ENCODE measurements around the gene RRP36.

Gene RRP36

DNA sequence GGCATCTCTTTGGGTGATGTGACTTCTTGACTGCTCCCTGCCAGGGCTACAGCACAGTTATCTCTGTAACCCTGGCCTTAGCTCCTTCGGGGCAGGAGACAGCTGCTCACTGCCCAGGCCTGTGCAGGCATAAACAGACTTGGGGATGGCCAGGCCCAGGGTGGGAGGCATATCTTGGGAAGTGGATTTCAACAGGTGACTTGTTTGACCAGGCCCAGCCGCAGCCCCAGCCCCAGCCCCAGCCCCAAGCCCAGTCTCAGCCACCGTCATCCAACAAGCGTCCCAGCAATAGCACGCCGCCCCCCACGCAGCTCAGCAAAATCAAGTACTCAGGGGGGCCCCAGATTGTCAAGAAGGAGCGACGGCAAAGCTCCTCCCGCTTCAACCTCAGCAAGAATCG lies 15.2 kb upstream of the RRP36 start:
- DNase-seq (ENCODE audit: low read depth in 2 of 2) = no peak

- no peak for DNase-seq (ENCODE audit: low read depth in 2 of 2)
Observed at GRCh38 chr6:43007126-43007525, 14.3 kb upstream of the RRP36 start.

GRCh38 chr6:43009124-43009523 lies 12.3 kb upstream of the RRP36 start:
- DNase-seq (ENCODE audit: low read depth in 2 of 2) = no peak

DNA sequence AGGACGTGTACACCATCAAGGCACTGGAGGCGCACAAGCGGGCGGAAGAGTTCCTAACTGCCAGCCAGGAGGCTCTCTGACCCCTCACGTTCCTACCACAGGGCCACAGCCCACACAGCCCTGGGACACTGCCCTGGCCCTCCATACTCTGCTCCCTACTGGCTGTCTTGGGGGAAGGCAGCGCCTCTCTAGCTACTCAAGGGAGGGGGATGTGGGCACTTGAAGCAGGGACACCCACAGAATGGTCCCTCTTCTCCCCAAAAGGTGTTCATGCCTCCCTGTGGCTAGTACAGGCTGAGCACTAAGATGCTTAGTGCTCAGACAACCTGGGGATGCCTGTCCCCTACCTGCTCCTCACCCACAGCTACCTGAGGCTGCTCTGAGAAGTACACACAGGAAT lies 10.2 kb upstream of the RRP36 start:
- no peak for DNase-seq (ENCODE audit: low read depth in 2 of 2)

GRCh38 chr6:43012364-43012763 lies 9.1 kb upstream of the RRP36 start:
- no peak for DNase-seq (ENCODE audit: low read depth in 2 of 2)

DNA sequence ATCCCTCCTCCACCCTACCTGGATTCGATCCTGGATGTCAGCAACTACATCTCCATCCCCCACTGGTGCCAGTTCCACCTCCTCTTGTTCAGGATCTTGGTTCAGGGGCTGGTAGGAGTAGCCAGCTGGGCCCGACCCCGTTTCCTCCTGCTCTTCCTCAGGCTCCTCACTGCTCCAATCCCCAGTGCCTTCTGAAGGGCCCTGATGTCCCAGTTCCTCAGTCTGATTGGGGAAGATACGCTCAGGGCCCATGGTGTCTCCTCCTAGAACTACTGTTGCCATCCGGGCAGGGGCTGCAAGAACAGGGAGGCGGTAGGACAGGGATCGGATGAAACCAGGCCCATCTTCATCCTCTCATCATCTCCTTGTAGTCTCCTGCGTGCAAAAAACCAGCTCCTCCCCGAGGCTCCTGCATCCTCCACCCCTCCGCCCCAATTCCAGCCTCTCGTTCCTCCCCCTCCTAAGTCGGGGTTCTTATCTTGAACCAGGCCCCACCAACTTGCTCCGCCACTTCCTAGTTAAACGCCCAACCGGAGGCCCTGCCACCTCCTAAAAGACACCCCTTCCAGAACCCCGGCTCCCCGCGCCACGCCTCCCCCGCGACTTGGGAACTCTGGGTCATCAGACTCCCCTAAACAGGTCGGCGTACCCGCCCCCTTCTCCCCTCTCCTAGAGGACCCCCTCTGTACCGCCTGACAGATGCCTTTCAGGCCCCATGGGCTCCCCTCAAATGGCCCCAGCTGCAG lies 8.2 kb upstream of the RRP36 start:
- no peak for DNase-seq (ENCODE audit: low read depth in 2 of 2)

GRCh38 chr6:43013843-43014433 lies 7.5 kb upstream of the RRP36 start, which contains the start of the genes KLHDC3 and MEA1:
Gene KLHDC3 (plus strand): TSS chr6:43014249. CDS start chr6:43017193, 2,944 bp downstream.
Gene MEA1 (minus strand): TSS chr6:43013946. CDS start chr6:43013813, 133 bp downstream.
- DNase-seq (ENCODE audit: low read depth in 2 of 2) = peak; percentile 92 to 95

- no peak for DNase-seq (ENCODE audit: low read depth in 2 of 2)
Observed at GRCh38 chr6:43014434-43014909, 7.0 kb upstream of the RRP36 start.

DNA sequence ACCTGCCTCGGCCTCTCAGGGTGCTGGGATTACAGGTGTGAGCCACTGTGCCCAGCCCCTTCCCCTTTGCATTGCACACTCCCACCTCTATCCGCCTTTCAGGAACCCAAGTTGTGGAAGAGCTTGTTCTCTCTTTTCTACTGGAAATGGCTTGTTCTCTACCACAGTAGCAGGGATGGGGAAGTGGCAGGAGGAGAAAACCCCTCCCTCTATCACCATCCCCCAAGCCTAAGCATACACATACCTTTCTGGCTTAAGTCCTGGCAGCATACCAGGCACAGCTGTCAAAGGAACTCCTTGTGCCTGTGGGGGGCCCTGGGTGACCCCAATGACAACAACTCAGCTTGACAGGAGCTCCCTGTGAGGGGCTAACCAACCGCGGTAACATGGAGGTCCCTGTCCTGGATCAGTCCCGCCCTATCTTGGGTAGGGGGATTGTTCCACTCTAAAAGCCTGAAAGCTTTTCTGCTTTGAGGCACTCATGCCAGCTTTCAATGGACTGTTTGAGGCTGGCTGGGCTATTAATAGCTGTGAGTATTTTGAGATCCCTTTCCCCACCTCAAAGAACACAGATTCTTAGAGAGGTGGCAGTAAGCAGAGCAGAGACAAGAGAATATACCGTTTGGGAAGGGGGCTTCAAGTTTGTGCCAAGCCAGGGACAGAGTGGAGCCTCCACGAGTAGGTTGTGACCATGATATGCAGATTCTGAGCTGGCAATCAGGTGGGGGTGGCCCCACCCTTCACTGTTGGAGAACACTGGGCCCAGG lies 5.1 kb upstream of the RRP36 start:
- DNase-seq (ENCODE audit: low read depth in 2 of 2) = no peak

DNA sequence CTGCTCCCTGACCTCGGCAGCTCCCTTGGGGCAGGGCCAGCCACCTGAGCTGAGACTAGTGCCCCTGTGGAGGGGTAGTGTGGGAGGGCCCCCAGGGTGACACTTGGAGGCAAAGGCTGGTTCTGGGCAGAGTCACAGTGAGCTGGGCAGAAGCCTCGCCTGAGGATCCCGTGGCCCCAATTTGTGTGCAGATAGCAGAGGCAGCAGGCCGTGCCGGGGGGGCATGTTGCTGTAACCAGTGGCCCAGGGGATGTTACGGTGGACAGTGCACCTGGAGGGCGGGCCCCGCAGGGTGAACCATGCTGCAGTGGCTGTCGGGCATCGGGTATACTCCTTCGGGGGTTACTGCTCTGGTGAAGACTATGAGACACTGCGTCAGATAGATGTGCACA lies 4.5 kb upstream of the RRP36 start:
- no peak for DNase-seq (ENCODE audit: low read depth in 2 of 2)

- no peak for DNase-seq (ENCODE audit: low read depth in 2 of 2)
Observed at GRCh38 chr6:43019152-43019551, 2.3 kb upstream of the RRP36 start.

DNA sequence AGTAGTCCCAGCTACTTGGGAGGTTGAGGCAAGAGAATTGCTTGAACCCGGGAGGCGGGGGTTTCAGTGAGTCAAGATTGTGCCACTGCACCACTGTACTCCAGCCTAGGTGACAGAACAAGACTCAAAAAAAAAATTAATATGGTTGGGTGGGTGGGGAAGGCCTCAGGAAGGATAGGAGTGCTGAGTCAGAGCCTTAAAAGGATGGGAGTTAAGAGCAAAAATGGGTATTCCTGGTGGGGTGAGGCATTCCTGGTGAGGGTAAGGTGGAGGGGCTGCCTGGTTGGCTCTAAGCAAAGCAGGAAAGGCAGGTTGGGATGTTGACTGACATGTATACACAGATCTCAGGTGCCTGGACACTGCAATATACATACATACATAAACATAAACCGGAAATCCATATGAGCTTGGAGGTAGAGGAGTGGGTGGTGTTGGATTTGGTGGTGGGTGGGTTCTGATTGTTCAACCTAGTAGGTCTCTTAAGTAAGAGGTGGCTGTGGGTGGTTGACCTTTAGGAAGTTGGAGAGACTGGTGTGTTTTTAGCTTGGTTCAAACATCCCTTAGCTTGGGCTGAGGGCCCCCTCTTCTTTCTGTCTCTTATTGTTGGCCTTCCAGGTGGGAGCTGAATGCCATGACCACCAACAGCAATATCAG lies 1.2 kb upstream of the RRP36 start:
- DNase-seq (ENCODE audit: low read depth in 2 of 2) = no peak

DNA sequence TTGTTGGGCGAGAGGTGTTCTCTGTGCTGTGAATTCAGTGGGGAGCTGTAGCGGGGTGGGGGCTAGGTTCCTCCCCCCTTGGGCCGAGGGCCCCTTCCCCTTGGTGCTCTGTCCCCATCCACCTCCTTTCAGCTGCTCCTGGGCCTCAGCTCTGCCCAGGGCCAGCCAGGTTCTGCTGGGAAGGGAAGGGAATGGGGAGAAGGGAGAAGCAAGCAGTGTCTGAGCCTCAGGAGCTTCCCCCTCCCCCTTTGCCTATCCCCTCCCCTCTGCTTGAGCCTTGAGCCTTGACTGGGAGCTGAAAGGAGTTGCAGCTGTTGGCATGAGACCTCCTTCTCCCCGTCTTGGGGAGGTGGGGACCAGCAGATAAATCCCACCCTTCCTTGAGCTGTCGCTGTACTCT lies 576 bp upstream of the RRP36 start:
- DNase-seq (ENCODE audit: low read depth in 2 of 2) = no peak

DNA sequence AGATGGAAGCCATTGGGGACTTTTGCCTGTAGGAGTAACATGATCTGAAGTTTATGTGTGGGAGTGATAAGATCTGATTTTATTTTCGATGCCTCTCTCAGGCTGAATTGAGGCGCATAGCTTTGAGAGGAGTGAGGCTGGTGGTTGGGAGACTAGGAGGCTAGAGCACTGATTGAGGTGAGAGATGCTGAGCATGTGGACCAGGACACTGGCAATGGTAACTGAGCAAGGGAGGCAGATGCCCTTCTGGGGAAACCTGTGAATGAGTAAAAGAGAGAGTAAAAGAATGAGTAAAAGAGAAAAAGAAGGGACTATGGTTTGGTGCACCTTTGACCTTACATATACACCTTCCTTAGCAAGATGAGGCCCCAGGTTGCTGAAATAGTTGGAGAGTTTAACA lies 3.0 kb downstream of the RRP36 start:
- no peak for DNase-seq (ENCODE audit: low read depth in 2 of 2)

DNA sequence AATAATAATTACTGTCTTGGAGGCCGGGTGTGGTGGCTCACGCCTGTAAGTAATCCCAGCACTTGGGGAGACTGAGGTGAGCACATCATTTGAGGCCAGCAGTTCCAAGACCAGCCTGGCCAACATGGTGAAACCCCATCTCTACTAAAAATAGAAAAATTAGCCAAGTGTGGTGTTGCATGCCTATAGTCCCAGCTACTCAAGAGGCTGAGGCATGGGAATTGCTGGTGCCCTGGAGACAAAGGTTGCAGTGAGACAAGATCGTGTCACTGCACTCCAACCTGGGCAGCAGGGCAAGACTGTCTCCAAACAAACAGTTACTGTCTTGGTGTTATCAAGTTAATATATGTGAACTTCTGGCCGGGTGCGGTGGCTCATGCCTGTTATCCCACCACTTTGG lies 4.9 kb downstream of the RRP36 start:
- no peak for DNase-seq (ENCODE audit: low read depth in 2 of 2)

- no peak for DNase-seq (ENCODE audit: low read depth in 2 of 2)
Observed at GRCh38 chr6:43029120-43029519, 7.7 kb downstream of the RRP36 start.

- no peak for DNase-seq (ENCODE audit: low read depth in 2 of 2)
Observed at GRCh38 chr6:43032326-43032725, 10.9 kb downstream of the RRP36 start.

DNA sequence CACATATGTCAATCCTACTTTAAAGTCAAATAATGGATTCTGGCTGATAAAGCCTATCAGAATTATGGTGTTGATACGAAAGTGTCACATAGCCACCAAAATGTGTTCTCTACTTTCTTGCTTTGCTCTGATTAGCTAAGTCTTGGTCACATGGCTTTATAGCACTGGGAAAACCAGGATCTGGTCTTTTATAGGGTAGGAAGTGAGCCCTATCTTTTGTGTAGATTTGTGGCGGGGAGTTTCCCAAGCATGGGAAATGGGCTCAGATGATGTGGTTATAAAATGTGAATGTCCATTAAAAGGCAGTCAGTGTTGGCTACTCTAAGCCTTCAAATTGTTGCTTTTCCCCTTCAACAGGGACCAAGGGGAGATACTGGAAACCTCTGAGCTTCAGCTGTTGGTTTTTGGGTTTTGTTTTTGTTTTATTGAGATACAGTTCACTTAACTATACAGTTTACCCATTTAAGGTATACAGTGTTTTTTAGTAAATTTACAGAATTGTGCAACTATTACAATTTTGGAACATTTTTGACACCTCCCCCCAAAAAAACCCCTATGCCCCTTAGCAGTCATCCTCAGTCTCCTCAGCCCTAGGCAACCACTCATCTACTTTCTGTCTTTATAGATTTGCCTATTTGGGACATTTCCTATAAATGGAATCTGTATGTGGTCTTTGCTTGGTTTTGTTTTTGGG lies 12.2 kb downstream of the RRP36 start:
- DNase-seq (ENCODE audit: low read depth in 2 of 2) = no peak

GRCh38 chr6:43034190-43034525 lies 12.7 kb downstream of the RRP36 start:
- DNase-seq (ENCODE audit: low read depth in 2 of 2) = no peak

- no peak for DNase-seq (ENCODE audit: low read depth in 2 of 2)
Observed at GRCh38 chr6:43035495-43036194, 14.2 kb downstream of the RRP36 start.

DNA sequence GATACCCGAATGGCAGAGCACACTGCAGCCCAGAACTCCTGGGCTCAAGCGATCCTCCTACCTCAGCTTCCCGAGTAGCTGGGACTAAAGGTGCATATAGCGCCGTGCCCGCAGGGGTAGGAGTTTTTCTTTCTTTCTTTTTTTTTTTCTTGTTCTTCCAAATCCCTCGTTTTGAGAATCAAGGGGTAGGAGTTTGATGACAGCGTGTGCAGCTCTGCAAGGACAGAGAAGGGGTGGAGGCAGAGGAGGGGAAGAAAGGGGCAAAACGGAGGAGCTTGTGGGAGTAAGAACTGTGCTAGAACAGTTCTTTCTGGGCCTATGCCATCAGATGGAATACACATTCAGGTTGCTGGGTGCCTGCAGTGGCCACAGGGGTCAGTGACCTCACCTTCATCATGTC lies 15.3 kb downstream of the RRP36 start:
- no peak for DNase-seq (ENCODE audit: low read depth in 2 of 2)
